Panc1 (cell line): ENCODE results near the gene CIP2A.

Experiments used
- POLR2AphosphoS5 ChIP-seq: IDR thresholded peaks from 2 replicates; pipeline ENCODE4 v1.6.1; 2012; ENCODE audit warnings: mild to moderate bottlenecking, low read depth, low read length, moderate library complexity
- SIN3A ChIP-seq: IDR thresholded peaks from 2 replicates; pipeline ENCODE4 v1.6.1; 2012; ENCODE audit warnings: low read depth, mild to moderate bottlenecking, low read length, moderate library complexity, borderline replicate concordance; ENCODE audit not compliant: insufficient read depth
- TCF7L2 ChIP-seq: IDR thresholded peaks from 2 replicates; pipeline ENCODE4 v1.6.1; 2011; ENCODE audit warnings: mild to moderate bottlenecking, low read depth, low read length, inconsistent platforms
- TF ChIP-seq, protein P1 (sequence below): fragments of 450-650 bp; IDR thresholded peaks from 2 replicates; pipeline ENCODE4 v1.5.1; 2017; ENCODE audit warnings: mild to moderate bottlenecking
- TF ChIP-seq, protein P2 (sequence below), 2 experiments: IDR thresholded peaks; 2 replicates each; pipeline ENCODE4 v1.6.1; 2011 to 2012; ENCODE audit warnings: low read depth in 2 of 2, control low read depth in 1 of 2, low read length in 1 of 2, mild to moderate bottlenecking in 1 of 2, moderate library complexity in 1 of 2; ENCODE audit not compliant: insufficient read depth in 1 of 2

DNA sequence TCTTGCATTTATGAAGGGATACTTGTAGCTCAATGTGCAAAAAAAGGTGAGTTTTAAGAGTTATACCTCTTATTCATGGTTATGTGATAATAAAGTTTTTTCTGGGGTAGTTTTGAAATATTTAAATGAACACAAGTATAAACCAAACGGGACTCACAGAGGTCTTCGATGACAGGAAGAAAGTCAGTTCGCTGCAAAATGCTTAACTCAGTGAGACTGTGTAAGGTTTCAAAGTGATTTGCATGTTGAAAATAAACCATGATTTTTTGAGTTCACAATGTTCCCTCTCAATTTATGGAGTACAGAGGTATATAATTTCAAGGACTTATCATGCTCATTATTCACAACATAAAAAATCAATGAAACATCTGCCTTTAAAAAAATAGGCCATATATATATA is 42.5 kb downstream of the CIP2A start:
- TF ChIP-seq, protein P1, sequence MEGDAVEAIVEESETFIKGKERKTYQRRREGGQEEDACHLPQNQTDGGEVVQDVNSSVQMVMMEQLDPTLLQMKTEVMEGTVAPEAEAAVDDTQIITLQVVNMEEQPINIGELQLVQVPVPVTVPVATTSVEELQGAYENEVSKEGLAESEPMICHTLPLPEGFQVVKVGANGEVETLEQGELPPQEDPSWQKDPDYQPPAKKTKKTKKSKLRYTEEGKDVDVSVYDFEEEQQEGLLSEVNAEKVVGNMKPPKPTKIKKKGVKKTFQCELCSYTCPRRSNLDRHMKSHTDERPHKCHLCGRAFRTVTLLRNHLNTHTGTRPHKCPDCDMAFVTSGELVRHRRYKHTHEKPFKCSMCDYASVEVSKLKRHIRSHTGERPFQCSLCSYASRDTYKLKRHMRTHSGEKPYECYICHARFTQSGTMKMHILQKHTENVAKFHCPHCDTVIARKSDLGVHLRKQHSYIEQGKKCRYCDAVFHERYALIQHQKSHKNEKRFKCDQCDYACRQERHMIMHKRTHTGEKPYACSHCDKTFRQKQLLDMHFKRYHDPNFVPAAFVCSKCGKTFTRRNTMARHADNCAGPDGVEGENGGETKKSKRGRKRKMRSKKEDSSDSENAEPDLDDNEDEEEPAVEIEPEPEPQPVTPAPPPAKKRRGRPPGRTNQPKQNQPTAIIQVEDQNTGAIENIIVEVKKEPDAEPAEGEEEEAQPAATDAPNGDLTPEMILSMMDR: no peak
- TF ChIP-seq POLR2AphosphoS5 (no peak), SIN3A (no peak), TCF7L2 (no peak)
- TF ChIP-seq, protein P2, sequence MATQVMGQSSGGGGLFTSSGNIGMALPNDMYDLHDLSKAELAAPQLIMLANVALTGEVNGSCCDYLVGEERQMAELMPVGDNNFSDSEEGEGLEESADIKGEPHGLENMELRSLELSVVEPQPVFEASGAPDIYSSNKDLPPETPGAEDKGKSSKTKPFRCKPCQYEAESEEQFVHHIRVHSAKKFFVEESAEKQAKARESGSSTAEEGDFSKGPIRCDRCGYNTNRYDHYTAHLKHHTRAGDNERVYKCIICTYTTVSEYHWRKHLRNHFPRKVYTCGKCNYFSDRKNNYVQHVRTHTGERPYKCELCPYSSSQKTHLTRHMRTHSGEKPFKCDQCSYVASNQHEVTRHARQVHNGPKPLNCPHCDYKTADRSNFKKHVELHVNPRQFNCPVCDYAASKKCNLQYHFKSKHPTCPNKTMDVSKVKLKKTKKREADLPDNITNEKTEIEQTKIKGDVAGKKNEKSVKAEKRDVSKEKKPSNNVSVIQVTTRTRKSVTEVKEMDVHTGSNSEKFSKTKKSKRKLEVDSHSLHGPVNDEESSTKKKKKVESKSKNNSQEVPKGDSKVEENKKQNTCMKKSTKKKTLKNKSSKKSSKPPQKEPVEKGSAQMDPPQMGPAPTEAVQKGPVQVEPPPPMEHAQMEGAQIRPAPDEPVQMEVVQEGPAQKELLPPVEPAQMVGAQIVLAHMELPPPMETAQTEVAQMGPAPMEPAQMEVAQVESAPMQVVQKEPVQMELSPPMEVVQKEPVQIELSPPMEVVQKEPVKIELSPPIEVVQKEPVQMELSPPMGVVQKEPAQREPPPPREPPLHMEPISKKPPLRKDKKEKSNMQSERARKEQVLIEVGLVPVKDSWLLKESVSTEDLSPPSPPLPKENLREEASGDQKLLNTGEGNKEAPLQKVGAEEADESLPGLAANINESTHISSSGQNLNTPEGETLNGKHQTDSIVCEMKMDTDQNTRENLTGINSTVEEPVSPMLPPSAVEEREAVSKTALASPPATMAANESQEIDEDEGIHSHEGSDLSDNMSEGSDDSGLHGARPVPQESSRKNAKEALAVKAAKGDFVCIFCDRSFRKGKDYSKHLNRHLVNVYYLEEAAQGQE (IDR thresholded peaks at IDR 0.05; ENCODE audit: insufficient read depth in 1 of 2, low read depth in 2 of 2, low read length in 1 of 2): no peak
